ENCODE results near the gene SLC27A1. TPM values are rescaled to one million over a fixed set of nuclear protein-coding genes. Genes with fewer than 3 reads are reported as not detected.

SLC27A1 gene
- total and polyA plus RNA-seq, 10 of the 15 experiments (the other 5 are each of a cell fraction or from before 2014, with no cell fraction given) = 0.11 to 2.3 (median 1.2) TPM

DNA sequence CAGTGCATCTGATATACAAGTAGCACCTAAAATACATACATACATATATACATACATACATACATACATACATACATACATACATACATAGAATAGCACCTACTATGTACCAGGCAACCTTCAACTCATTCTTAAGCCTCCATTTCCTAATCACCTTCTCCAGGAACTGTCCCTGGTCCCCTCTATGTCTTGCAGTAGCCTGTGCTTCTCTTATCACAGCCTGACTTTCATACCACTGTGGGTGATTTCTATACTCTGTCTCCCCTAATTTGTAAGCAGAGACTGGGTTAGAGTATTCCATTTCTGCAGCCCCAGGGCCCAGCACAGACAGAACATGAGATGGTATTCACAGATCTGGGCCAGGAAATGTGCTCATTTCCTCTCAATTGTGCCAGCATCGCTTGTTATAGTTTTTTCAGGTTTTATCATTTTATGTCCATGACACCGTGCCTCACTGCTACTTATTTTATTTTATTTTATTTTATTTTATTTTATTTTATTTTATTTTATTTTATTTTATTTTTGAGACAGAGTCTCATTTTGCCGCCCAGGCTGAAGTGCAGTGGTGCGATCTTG is 70.9 kb downstream of the SLC27A1 start:
- SMC1A ChIA-PET (ENCODE audit: uncharacterized antibody, unreplicated experiment) = no interaction called here
- FAIRE-seq = no peak
- H3K4me3 ChIP-seq = no peak overlapping the region
- H3K9ac ChIP-seq (ENCODE audit: control insufficient read depth, insufficient read depth, low read length) = no peak overlapping the region
- no peak for TF ChIP-seq TCF7 (IDR thresholded peaks at IDR 0.05; ENCODE audit: borderline replicate concordance)
- TF ChIP-seq, protein P1, sequence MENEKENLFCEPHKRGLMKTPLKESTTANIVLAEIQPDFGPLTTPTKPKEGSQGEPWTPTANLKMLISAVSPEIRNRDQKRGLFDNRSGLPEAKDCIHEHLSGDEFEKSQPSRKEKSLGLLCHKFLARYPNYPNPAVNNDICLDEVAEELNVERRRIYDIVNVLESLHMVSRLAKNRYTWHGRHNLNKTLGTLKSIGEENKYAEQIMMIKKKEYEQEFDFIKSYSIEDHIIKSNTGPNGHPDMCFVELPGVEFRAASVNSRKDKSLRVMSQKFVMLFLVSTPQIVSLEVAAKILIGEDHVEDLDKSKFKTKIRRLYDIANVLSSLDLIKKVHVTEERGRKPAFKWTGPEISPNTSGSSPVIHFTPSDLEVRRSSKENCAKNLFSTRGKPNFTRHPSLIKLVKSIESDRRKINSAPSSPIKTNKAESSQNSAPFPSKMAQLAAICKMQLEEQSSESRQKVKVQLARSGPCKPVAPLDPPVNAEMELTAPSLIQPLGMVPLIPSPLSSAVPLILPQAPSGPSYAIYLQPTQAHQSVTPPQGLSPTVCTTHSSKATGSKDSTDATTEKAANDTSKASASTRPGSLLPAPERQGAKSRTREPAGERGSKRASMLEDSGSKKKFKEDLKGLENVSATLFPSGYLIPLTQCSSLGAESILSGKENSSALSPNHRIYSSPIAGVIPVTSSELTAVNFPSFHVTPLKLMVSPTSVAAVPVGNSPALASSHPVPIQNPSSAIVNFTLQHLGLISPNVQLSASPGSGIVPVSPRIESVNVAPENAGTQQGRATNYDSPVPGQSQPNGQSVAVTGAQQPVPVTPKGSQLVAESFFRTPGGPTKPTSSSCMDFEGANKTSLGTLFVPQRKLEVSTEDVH (IDR thresholded peaks at IDR 0.05; ENCODE audit: low read depth, partially characterized antibody) = no peak
- TF ChIP-seq KLF5 (IDR thresholded peaks at IDR 0.05; ENCODE audit: partially characterized antibody) = no peak
- no peak for TF ChIP-seq CREB1 (IDR thresholded peaks at IDR 0.05; ENCODE audit: low read depth)
- TF ChIP-seq ASH2L (IDR thresholded peaks at IDR 0.05; ENCODE audit: borderline replicate concordance, low read depth) = no peak
- TF ChIP-seq, protein P2, sequence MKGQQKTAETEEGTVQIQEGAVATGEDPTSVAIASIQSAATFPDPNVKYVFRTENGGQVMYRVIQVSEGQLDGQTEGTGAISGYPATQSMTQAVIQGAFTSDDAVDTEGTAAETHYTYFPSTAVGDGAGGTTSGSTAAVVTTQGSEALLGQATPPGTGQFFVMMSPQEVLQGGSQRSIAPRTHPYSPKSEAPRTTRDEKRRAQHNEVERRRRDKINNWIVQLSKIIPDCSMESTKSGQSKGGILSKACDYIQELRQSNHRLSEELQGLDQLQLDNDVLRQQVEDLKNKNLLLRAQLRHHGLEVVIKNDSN (IDR thresholded peaks at IDR 0.05; ENCODE audit: borderline replicate concordance, extremely low read length, insufficient read depth, low read depth, low read length) = no peak
- no peak for TF ChIP-seq TBL1XR1 (IDR thresholded peaks at IDR 0.05; ENCODE audit: low read depth, low read length)
- TF ChIP-seq MTA2 (IDR thresholded peaks at IDR 0.05; ENCODE audit: low read depth) = no peak
- TF ChIP-seq RCOR1 (conservative IDR thresholded peaks at IDR 0.05; ENCODE audit: low read depth, low read length) = no peak
- no peak for TF ChIP-seq HDAC6 (IDR thresholded peaks at IDR 0.05; ENCODE audit: unreplicated experiment)
- TF ChIP-seq KAT2A (conservative IDR thresholded peaks at IDR 0.05; ENCODE audit: control insufficient read depth, low read depth, low read length) = no peak
- TF ChIP-seq, protein P3, sequence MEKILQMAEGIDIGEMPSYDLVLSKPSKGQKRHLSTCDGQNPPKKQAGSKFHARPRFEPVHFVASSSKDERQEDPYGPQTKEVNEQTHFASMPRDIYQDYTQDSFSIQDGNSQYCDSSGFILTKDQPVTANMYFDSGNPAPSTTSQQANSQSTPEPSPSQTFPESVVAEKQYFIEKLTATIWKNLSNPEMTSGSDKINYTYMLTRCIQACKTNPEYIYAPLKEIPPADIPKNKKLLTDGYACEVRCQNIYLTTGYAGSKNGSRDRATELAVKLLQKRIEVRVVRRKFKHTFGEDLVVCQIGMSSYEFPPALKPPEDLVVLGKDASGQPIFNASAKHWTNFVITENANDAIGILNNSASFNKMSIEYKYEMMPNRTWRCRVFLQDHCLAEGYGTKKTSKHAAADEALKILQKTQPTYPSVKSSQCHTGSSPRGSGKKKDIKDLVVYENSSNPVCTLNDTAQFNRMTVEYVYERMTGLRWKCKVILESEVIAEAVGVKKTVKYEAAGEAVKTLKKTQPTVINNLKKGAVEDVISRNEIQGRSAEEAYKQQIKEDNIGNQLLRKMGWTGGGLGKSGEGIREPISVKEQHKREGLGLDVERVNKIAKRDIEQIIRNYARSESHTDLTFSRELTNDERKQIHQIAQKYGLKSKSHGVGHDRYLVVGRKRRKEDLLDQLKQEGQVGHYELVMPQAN (conservative IDR thresholded peaks at IDR 0.05) = no peak
- TF ChIP-seq SP1 (IDR thresholded peaks at IDR 0.05; ENCODE audit: low read depth, low read length) = no peak
- H3K27me3 ChIP-seq (replicated peaks in 1 of 2; ENCODE audit: control insufficient read depth in 2 of 2, insufficient read depth in 2 of 2, low read length in 1 of 2) = no peaks in the 10 kb centered on the region
- H3K9me3 ChIP-seq (replicated peaks; ENCODE audit: control insufficient read depth, insufficient read depth, low read length) = no peaks in the 10 kb centered on the region; the same call in 2 of the 3 replicates
- no peaks in the 10 kb centered on the region for H4K20me1 ChIP-seq (ENCODE audit: control insufficient read depth, insufficient read depth)
- peaks cover 13% of the 10 kb centered on the region for H3K4me1 ChIP-seq (ENCODE audit: control insufficient read depth, insufficient read depth, low read length)
- RAD21 ChIA-PET (ENCODE audit: unreplicated experiment) = no interaction called here
- WGBS (ENCODE audit: insufficient coverage, insufficient replicate concordance, low lambda C conversion rate, missing lambda C conversion rate) = 98% methylated on average over 4 of the region's 4 CpGs
- no TSS peak for BruUV-seq (replicated peaks)
- no peak for ATAC-seq
- no peaks in the 10 kb centered on the region for H3K79me2 ChIP-seq (ENCODE audit: control insufficient read depth, insufficient read depth, low read length)
- intact Hi-C loops (cut with micrococcal nuclease; ENCODE audit: unreplicated experiment) = no loop called here
- CTCF ChIA-PET = no interaction called here
- in situ Hi-C loops (cut with MboI) = no loop called here
- H3K36me3 ChIP-seq (ENCODE audit: control insufficient read depth in 2 of 2, insufficient read depth in 2 of 2, low read length in 1 of 2) = no peaks in the 10 kb centered on the region
- H2AFZ ChIP-seq (ENCODE audit: control insufficient read depth, low read depth, low read length) = no peak overlapping the region
- POLR2A ChIA-PET = no interaction called here
- no peak for DNase-seq (ENCODE audit: low read depth, low spot score)
- H3K27ac ChIP-seq (ENCODE audit: control insufficient read depth, insufficient read depth) = no peak overlapping the region
- H3K4me2 ChIP-seq (ENCODE audit: control insufficient read depth, insufficient read depth) = no peak overlapping the region
